Measurements from ENCODE around the gene ANTKMT.

Gene ANTKMT

GRCh38 chr16:695355-696089 lies 25.4 kb upstream of the ANTKMT start:
- in situ Hi-C loops (cut with MboI; ENCODE audit: low sequenced_read_pairs) = no loop called here

GRCh38 chr16:698911-699671 lies 21.9 kb upstream of the ANTKMT start:
- in situ Hi-C loops (cut with MboI; ENCODE audit: low sequenced_read_pairs) = no loop called here

GRCh38 chr16:700684-701584 lies 20.0 kb upstream of the ANTKMT start:
- in situ Hi-C loops (cut with MboI; ENCODE audit: low sequenced_read_pairs) = loop anchor here (25.0 kb wide), 1 partner anchor 361 kb away; the partner anchor contains the start of gene SSTR5

GRCh38 chr16:702341-702740 lies 18.6 kb upstream of the ANTKMT start:
- in situ Hi-C loops (cut with MboI; ENCODE audit: low sequenced_read_pairs) = loop anchor here (25.0 kb wide), 1 partner anchor 360 kb away; the partner anchor contains the start of gene SSTR5

- in situ Hi-C loops (cut with MboI; ENCODE audit: low sequenced_read_pairs) = loop anchor here (25.0 kb wide), 1 partner anchor 359 kb away; the partner anchor contains the start of gene SSTR5
These were observed 17.5 kb upstream of the ANTKMT start for GRCh38 chr16:703406-703805.

GRCh38 chr16:704047-704446 lies 16.9 kb upstream of the ANTKMT start:
- in situ Hi-C loops (cut with MboI; ENCODE audit: low sequenced_read_pairs) = loop anchor here (25.0 kb wide), 1 partner anchor 358 kb away; the partner anchor contains the start of gene SSTR5

- in situ Hi-C loops (cut with MboI; ENCODE audit: low sequenced_read_pairs) = loop anchor here (25.0 kb wide), 1 partner anchor 358 kb away; the partner anchor contains the start of gene SSTR5
These were observed 16.2 kb upstream of the ANTKMT start for GRCh38 chr16:704552-705380.

- in situ Hi-C loops (cut with MboI; ENCODE audit: low sequenced_read_pairs) = loop anchor here (25.0 kb wide), 1 partner anchor 357 kb away; the partner anchor contains the start of gene SSTR5
These were observed 15.3 kb upstream of the ANTKMT start, which contains the start of gene FBXL16 for GRCh38 chr16:705431-706188. Gene FBXL16, minus strand, starts transcription at chr16:705801. Its CDS starts 8,396 bp downstream, at chr16:697405.

GRCh38 chr16:706189-707061 lies 14.5 kb upstream of the ANTKMT start:
- in situ Hi-C loops (cut with MboI; ENCODE audit: low sequenced_read_pairs) = loop anchor here (25.0 kb wide), 1 partner anchor 356 kb away; the partner anchor contains the start of gene SSTR5

- in situ Hi-C loops (cut with MboI; ENCODE audit: low sequenced_read_pairs) = loop anchor here (25.0 kb wide), 1 partner anchor 355 kb away; the partner anchor contains the start of gene SSTR5
These were observed 13.8 kb upstream of the ANTKMT start for GRCh38 chr16:707062-707538.

GRCh38 chr16:708019-708418 lies 12.9 kb upstream of the ANTKMT start:
- in situ Hi-C loops (cut with MboI; ENCODE audit: low sequenced_read_pairs) = loop anchor here (25.0 kb wide), 1 partner anchor 354 kb away; the partner anchor contains the start of gene SSTR5

- in situ Hi-C loops (cut with MboI; ENCODE audit: low sequenced_read_pairs) = loop anchor here (25.0 kb wide), 1 partner anchor 353 kb away; the partner anchor contains the start of gene SSTR5
These were observed 12.0 kb upstream of the ANTKMT start for GRCh38 chr16:708959-709358.

- in situ Hi-C loops (cut with MboI; ENCODE audit: low sequenced_read_pairs) = loop anchor here (25.0 kb wide), 1 partner anchor 352 kb away; the partner anchor contains the start of gene SSTR5
These were observed 11.1 kb upstream of the ANTKMT start for GRCh38 chr16:709566-710499.

GRCh38 chr16:710500-711075 lies 10.4 kb upstream of the ANTKMT start:
- in situ Hi-C loops (cut with MboI; ENCODE audit: low sequenced_read_pairs) = loop anchor here (25.0 kb wide), 1 partner anchor 352 kb away; the partner anchor contains the start of gene SSTR5

GRCh38 chr16:711084-711483 lies 9.9 kb upstream of the ANTKMT start:
- in situ Hi-C loops (cut with MboI; ENCODE audit: low sequenced_read_pairs) = loop anchor here (25.0 kb wide), 1 partner anchor 351 kb away; the partner anchor contains the start of gene SSTR5
